Measurements from ENCODE around the gene JAGN1.

DNA sequence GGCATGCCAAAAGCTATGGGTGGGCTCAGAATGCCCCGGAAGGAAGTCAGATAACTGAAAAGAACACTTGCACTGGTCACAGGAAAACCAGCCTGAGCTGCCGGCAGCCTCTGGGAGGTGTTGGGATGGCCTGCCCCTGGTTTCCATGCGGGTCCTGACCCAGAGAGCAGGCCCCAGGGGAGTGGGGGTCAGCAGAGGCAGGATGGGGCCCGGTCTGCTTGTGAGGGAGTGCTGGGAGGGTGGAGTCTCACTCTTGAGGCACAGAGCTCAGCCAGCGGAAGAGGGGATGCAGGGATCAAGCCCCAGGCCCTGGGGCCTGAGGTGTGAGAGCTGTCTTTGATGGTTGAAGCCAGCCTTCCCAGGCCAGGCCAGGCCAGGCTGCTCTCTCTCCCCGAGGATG lies 44.2 kb upstream of the JAGN1 start:
- TF ChIP-seq EZH2 (IDR thresholded peaks at IDR 0.05; ENCODE audit: low read length), result no peak
- TF ChIP-seq, protein P1, sequence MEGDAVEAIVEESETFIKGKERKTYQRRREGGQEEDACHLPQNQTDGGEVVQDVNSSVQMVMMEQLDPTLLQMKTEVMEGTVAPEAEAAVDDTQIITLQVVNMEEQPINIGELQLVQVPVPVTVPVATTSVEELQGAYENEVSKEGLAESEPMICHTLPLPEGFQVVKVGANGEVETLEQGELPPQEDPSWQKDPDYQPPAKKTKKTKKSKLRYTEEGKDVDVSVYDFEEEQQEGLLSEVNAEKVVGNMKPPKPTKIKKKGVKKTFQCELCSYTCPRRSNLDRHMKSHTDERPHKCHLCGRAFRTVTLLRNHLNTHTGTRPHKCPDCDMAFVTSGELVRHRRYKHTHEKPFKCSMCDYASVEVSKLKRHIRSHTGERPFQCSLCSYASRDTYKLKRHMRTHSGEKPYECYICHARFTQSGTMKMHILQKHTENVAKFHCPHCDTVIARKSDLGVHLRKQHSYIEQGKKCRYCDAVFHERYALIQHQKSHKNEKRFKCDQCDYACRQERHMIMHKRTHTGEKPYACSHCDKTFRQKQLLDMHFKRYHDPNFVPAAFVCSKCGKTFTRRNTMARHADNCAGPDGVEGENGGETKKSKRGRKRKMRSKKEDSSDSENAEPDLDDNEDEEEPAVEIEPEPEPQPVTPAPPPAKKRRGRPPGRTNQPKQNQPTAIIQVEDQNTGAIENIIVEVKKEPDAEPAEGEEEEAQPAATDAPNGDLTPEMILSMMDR (optimal IDR thresholded peaks at IDR 0.05 in 1 of 3, IDR thresholded peaks at IDR 0.05 in 1 of 3, conservative IDR thresholded peaks at IDR 0.05 in 1 of 3; ENCODE audit: extremely low read depth in 1 of 3, insufficient read depth in 2 of 3, low read length in 3 of 3), result no peak

Data from keratinocyte (primary cell).